ENCODE results near the gene OLA1.

Gene OLA1

DNA sequence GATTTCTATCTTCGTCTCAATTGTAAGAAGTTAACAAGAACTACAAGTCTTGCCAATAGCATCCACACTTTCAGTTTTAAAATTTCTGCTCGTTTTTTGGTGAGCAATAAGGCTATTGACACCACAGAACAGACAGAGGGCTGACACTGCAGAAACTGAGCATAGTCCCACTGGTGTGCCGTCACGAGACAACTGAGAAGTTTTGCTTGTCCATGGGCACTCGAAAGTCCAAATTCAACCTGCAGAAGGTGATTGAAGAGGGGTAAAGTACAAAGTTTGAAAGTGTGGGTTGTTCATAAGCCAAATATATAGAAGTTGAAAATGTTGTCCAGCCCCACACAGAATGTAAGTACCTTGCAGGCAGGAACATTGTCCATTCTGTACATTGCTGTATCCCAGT lies 219.4 kb downstream of the OLA1 start:
- no peak for DNase-seq

DNA sequence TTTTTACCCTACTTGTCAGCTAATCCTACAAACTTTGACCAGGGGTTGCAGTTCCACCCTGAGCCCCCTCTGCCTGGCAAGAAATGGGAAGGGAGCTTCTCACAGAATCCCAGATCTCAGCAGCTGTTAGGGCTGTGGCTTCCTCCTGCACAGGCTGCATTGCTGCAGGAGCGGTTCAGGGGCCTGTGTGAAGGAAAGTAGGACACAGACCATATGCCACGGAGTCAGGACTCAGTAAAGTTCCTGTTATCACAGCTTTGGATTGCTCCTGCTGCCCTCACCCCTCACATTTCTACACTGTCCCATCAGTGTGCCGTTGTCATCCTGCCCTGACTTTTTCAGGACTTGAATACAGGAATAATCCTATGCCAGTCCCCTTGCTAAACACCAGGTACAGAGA lies 220.4 kb downstream of the OLA1 start:
- no peak for DNase-seq

DNA sequence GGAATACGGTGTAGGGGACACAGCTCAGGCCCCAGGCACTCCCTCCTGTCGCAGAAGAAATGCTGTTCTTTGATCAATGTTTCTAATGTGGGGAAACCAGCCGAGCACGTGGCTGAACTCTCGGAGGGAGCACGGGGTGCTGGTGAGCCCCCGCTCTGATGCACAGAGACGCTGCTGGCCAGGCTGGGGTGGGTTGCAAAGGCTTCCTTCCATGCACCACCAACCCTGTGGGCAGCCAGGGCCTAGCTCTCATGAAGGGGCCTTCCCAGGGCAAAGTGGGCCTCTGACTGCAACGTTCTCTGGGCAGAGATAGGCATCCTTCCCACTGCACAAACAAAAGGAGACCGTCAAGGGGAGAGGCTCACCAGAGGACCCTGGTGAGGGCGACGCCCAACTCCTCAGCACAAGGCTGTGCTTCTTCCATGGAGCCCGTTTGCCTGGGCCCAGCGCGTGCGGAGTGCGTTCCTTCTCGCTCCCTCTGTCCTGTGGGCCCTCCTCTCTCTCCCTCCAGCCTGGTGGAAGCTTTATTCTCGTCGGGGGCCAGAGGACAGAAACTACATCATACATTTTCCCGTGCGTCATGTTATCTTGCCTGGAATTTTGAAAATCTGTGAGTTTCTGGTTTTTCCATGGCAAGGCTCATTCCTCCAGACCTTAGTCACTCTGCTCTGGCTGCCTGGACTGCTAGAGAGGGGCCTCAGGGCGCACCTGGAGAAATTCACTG lies 222.0 kb downstream of the OLA1 start:
- no peak for DNase-seq

DNA sequence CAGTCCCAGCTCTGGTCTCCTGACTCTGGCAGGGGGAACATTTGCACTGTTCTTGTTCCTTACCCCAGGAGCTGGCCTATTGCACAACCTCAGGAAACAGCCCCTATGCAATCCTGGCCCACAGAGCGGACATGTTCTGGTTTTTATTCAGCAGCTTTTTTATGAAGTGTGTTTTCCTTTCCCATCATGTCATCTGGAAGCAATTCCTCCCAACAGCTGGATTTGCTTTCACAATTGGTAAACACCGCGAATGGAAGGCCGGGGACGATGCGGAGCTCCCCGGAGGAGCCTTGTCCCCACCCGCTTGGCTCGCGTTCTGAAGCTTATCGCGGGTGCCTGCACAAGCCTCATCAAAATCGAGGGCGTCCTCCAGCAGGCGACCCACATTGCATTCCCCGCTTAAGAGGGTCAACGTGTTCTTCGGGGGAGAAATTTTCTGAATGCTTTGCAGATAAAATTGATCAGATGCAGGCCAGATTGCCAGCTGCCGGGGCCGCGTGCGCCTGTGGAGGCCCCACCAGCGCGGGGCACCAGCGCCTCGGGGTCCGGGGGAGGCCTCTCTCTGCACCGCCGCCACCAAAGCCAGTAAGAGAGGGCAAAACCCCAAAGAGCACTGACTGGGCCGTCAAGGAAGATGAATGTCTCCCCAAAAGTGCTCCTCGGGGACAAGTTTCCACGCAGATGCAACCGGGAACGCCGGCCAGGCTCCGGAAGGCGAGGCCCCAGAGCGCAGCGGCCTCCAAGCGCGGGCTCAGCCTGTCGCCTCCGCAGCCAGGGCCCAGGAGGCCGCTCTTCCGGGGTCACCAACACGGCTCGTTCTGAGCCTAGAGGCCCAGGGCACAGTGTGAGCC lies 222.8 kb downstream of the OLA1 start:
- DNase-seq = no peak

DNA sequence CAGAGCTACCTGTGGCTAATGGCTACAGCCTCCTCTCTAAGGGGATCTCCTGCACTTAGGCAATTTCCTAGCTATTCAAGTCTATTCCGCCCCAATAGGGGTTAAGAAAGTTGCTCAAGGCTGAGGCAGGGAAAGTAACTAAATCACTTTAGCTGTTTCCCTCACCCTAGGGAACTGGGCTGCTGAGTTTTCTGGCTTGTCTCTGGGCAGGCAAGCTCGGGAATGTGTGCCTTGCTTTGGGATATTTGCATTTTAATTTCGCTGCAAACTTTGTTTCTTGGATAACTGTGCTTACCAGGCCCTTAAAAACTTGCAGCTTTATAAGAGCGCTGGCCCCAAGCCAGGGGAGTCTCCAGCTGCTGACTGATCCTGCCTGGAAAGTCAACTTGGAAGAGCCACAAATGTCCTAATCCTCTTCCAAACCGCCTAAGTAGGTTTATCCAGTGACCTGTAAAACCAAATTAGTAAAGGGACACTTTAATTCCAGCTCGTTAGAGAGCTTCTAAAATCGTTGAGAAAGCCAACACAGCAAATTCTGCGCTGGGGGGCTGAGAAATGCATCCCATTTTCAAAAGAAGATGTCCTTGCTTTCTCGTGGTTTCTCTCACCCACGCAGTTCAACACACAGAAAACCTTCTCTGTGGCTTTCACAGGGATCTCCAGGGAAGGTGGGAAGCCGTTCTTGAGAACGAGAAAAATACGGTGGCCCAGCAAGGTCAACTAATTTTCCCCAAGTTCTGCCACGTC lies 223.6 kb downstream of the OLA1 start:
- DNase-seq = no peak

DNA sequence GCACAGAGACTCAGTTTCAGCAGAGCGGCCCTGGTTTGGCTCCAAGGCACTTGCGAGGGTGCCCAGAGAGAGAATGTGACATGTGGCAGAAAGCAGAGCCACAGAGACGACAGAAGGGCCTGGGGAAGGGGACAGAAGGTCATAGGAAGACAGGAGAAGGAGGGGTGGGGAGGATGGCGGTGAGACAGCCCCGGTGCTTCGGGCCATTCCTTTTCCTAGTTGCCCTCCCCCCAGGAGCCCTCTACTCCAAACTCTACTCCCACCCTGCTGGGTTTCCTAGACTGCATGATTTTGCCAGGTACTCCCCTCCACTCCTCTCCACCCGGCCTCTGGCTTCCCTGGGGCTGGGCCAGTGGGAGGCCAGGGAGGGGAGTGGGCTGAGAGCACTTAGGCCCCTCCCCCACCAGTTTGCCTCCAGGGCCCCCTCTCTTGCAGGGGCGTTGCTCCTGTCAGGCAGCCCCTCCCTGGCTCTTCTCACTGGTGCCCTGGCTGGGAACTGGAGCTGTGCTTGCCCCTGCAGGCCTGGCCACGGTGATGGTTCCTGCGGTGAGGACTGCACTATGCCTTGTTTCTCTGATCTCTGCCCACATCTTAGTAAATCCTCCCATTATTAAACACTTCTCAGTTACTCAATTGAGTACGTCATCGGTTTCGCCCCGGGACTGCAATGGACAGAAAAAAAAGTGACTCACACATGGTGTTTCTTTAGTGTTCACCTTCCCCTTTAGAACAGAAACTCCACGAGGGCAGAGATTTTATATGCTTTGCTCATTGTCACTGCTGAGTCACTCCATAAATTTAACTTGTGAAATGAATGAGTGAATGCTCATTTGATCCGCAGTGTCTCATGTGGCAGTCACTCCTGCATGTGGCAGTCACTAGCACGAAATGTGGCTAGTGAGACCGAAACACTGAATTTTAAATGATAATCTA lies 224.5 kb downstream of the OLA1 start:
- no peak for DNase-seq

Measured in effector CD4-positive, alpha-beta T cell (primary cell).